Limb (tissue), 2 donors: Measurements from ENCODE around the gene ASMTL.
"Not testable (repeated sequence)": the region's sequence is repeated elsewhere in the genome, so short reads cannot be mapped to it uniquely, and the experiment has no call there.

ENCODE experiments used
- DNase-seq, 2 donors: peaks; one replicate each; pipeline ENCODE4 v3.0.0-alpha.2; 2016; ENCODE audit errors: extremely low spot score in 2 of 2

Gene ASMTL

DNA sequence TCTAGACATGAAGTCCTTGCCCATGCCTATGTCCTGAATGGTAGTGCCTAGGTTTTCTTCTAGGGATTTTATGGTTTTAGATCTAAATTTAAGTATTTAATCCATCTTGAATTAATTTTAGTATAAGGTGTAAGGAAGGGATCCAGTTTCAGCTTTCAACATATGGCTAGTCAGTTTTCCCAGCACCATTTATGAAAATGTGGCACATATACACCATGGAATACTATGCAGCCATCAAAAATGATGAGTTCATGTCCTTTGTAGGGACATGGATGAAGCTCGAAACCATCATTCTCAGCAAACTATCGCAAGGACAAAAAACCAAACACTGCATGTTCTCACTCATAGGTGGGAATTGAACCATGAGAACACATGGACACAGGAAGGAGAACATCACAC, 29.8 kb upstream of the ASMTL start:
- DNase-seq, result not testable (repeated sequence)

GRCh38 chrX:1481636-1482529, 29.2 kb upstream of the ASMTL start:
- DNase-seq, result no peak

- DNase-seq, result no peak
These were observed 27.5 kb upstream of the ASMTL start for GRCh38 chrX:1480082-1480785.

DNA sequence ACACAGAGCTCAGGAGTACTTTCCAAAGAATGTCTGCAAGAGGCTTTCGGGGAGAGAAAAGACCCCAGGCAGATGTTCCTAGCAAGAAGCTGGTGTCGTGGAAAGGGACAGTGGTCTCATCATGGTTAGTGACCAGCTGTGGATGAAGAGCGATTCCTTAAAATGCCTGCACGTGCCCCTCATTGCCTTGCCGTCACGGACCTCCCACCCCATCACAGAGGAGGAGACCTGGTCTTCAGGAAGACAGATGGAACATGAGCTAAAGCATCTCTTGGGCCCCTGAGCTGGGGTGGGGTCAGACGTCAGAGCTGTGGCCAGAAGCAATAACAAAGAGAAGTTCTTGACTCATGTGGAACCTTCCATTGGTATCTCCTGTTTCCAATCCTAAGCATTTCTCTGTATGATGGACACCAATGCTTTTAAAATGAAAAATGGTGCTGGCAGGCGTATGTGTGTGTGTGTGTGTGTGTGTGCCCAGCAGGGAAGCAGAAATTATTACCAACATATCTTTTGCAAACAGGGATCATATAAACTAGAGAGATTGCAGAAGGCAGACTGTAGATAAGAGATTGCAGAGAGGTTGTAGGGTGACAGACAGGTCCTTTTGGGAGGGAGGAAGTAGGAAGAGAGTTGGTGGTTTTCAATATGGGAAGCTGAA, 25.2 kb upstream of the ASMTL start:
- DNase-seq, result no peak

DNA sequence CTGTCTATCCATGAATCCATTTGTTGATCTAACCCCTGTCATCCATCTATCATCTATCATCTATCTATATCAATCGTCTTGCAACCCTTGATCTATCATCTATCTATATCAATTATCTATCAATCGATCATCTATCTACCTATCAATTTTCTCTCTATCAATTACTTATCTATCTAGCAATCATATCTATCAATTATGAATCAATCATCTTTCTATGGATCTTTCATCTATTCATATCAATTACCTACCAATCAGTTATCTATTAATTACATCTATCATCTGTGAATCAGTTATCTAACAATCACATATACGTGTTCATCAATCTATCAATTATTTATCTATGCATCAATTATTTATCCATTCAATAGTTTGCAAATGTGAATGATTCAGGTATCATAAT, 24.5 kb upstream of the ASMTL start:
- DNase-seq, result no peak

GRCh38 chrX:1476682-1477081, 24.0 kb upstream of the ASMTL start:
- DNase-seq, result no peak

DNA sequence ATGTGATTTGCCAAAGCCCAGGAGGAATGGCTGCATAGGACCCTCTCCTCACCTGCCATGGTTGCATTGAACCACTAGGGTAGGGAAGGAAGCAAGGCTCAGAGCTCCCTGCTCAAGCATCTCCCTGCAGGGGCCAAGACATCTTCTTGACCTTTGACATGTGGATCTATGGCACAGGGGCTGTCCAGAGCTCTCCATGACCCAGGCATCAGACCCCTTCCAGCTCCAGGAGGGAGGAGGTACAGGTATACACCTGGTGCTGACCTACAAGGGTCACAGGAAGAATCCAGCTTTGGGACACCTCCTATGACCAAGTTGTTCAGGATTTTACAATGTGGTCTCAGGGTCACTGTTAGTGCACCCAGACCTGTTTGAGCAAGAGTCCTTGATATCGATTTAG, 23.2 kb upstream of the ASMTL start:
- DNase-seq, result no peak

DNA sequence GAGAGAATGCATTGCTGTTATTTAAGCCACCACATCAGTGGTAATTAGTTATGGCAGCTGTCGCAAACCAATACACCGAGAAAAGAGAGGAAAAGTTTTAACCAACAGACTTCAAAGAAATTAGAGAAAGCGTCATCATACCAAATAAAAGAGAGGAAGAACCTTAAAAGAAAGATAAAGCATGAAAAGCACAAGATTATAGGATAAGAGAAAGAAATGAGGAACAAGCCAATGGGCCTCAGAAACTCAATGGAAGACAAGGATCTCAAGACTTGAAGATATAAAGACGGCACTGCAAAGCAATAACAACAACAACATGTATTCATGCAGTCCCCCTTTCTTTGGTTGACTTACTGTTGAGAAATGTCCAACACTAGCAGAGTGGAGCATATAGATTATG, 22.8 kb upstream of the ASMTL start:
- no peak for DNase-seq

GRCh38 chrX:1474593-1474992, 21.9 kb upstream of the ASMTL start:
- DNase-seq, result not testable (repeated sequence)

- DNase-seq, result no peak
These were observed 20.3 kb upstream of the ASMTL start for GRCh38 chrX:1472975-1473374.

DNA sequence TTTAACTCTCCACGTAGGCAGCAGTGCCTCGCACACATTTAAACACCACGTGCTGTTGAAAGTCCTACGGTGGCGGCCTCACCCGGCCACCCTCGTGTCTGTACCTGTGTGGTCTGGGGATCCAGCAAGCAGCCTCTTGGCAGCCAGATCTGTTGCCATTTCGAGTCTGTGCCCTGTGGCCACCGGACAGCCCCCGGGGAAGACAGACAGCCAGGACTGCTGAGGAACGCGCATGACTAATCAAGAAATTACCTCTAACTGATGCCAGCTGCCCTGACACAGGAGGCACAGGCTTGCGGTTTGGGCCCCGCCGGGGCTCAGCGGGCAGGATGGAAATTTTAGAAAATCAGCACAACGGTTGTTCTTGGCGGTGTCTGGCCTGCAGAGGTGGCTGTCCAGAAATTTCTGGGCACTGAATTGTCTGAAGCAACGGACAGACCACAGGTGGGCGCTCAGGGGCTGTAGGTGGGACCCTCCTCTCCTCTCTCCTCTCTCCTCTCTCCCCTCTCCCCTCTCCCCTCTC, 15.6 kb upstream of the ASMTL start:
- no peak for DNase-seq

DNA sequence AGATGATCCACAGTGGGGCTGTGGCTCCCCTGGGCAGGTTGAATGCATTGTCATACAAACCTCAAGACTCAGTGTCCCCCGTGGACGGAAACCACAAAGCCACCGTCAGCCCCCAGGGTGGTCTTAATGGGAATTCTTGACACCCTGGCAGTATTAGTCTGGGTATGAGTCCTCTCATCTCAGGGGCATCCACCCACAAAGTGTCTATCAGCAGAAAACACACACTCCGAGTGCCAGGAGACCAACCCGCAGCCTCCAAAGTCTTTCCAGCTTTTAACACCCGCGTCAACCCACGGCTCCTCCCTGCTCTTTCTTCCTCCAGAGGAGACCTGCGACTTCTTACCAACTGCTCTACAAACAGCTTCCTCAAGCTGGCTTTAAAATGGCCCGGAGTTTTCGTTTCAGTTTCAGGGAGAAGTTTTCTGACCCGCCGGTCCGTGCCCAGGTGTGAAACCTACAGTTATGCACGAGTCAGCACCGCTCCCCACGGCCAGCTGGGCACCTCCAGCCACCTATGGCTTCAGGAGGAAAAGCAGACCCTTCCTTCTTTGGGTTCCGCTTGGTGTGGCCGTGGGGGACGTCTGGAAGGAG, 14.4 kb upstream of the ASMTL start:
- DNase-seq, result no peak

DNA sequence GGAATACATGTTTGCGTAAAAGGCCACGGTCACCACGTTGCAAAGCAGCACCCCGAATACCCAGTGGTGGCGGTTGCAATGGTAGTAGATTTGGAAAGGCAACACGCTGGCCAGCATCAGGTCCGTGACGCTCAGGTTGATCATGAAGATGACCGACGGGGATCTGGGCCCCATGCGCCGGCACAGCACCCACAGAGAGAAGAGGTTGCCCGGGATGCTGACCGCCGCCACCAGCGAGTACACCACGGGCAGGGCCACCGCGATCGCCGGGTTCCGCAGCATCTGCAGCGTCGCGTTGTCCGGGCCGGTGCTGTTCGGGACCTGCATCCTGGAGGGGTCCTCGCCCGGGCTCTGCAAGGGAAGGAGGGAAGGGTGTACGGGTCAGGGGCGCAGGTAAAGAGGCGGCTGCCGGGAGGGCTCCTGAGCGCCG, 13.5 kb upstream of the ASMTL start:
- DNase-seq, result no peak

GRCh38 chrX:1465286-1466231, 12.8 kb upstream of the ASMTL start:
- no peak for DNase-seq

DNA sequence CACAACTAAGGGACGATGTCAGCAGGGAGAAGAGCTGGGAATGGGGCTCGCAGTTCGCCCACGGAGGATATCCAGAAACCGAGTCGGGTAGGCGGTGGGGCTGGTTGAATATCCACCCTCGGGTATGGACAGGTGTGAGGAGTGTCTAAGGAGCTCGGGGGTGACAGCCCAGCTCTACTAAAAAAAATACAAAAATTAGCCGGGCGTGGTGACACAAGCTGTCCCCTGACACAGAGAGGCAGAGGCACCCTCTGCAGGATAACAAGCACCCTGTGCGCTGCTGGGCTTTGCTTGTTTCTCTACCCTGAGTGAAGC, 12.2 kb upstream of the ASMTL start:
- no peak for DNase-seq

DNA sequence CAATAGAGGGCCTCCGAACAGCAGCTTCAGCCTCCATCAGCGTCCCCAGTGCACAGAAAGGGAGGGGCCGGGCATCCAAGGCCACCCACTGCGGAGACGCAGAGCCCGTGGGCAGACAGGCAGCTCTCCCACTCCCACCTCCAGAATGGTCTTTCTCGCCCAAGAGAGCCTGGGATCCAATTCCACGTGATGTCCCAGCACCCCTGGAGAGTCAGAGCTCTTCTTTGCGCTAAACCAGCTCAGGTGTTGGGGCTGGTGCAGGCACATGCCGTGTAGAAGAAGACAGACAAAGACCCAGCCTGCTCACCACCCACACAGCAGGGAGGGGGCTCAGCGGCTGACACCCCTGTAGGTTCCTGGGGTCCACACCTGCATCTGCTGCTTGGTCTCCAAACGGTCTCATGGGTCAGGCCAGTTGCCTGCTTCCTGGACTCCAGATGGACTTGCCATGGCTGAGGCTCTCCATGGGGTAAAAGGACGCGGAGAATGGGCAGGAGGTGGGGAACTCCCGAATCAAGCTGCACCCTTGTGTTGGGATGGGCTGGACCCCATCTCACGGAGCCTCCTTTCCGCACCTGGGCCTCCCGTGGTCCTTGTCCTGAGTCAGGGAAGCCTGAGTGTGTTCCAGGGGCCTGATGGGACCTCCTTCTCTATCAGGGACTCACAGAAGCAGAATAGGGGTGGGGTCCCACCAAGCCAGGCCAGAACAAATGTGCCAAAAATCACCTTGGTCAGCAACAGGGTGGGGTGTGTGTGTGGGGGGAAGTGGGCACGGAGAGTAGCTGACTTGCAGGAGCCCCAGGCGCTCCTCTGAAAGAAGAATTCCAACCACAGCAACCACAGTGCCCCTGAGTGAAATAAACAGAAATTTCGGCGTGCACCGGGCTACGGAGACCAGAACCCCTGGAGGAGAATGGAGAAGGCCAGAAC, 11.6 kb upstream of the ASMTL start:
- no peak for DNase-seq

DNA sequence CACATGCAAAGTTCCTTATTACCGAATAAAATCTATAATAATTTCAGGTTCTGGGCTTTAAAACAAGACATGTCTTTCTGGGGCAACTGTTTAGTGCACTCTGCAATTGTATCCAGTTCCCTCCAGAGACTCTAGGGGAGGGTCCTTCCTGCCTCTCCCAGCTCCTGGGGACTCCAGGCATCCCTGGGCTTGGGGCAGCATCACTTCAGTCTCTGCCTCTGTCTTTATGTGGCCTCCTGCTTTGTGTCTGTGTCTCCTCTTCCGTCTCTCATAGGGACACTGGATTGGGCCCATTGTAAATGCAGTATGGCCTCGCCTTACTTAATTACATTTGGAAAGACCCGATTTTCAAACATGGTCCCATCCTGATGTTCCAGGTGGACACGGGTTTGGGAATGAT, 10.9 kb upstream of the ASMTL start:
- DNase-seq, result no peak

DNA sequence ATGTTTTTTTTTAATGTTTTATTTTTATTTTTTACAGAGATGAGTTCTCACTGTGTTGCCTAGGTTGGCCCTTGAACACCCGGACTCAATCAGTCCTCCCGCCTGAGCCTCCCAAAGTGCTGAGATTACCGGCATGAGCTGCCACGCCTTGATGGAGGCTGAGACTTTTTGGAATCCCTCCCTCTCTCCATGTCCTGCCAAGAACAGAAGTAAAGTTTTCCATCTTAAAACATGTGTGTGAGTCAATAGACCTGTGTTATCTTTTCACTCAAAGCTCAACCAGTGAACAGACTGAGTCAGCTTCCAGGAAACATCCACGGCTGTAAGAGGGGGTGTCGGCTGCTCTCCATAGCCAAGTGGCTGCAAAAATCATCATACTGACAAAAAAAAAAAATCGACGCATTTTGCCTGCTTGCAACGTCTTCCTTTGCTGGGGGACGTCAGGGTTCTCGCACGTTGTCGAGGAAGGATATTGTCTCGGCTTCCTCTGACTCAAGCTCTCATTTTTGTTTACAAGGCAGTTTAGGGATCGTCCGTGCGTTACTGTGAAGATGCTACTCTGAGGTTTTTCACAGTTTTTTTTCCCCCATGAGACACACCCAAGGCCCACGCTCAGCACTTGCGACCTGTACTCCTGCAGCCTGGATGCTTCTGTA, 10.0 kb upstream of the ASMTL start:
- DNase-seq, result peak in 1 of 2 donors; percentile 18

DNA sequence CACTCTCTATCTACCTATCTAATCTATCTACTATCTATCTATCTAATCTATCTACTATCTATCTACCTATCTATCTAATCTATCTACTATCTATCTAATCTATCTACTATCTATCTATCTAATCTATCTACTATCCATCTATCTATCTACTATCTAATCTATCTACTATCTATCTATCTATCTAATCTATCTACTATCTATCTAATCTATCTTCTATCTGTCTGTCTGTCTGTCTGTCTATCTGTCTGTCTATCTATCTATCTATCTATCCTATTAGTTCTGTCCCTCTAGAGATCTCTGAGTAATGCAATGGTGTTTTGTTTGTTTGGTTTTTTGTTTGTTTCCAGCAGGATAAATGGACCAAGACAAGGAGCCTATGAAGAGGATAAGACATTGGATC, 9.4 kb upstream of the ASMTL start:
- DNase-seq, result no peak
